Measurements from ENCODE around the gene CLEC1B.

- TF ChIP-seq CTCF (conservative IDR thresholded peaks at IDR 0.05; ENCODE audit: low read length) (no peak), EZH2phosphoT487 (IDR thresholded peaks at IDR 0.05; ENCODE audit: borderline replicate concordance) (no peak)
Observed at GRCh38 chr12:9999016-9999415, at the start of gene CLEC1B.
